GM21390 (cell line): Measurements from ENCODE around the gene TRIM37.

Source experiments
- ATAC-seq: cut with Tn5 transposase; IDR thresholded peaks from one replicate; pipeline ENCODE4 v1.9.1; 2021; ENCODE audit not compliant: unreplicated experiment

Gene TRIM37

DNA sequence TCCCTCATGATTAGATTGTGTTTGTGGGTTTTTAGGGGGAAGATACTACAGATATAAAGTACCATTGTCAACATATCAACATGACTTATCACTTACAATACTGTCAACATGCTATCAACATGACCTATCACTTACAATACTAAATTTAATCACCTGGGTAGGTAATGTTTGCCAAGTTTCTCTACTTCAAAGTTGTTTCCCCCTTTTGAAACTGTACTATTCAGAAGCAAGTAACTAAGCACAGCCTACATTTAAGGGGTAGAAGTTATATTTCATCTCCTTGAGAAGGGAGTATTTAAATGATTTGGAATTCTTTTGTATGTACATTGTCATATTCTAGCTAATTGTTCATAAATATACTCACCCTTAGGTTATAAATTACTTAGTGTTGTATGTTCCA lies 68.7 kb downstream of the TRIM37 start:
- no peak for ATAC-seq

- ATAC-seq, result no peak
Measured at GRCh38 chr17:59030811-59031210, 75.9 kb downstream of the TRIM37 start.

DNA sequence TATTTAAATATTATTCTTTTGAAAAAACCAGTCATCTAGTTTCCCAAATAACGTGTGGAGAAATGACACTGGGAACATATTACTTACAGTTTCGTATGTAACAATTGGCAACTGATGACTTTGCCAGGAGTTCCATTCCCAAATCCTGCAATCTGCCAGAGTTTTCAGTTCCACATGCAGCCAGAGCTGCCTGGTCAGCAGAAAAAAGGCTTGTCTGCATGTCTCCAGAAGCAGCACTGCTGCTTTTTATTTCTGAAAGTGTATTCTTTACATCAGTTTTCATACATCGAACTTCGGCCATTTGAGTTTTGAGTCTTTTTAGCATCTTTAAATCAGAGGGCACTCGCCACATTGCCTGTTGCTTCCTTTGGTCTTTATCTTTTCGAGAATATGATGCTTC lies 78.4 kb downstream of the TRIM37 start:
- no peak for ATAC-seq

- no peak for ATAC-seq
Measured at GRCh38 chr17:59027750-59028149, 78.9 kb downstream of the TRIM37 start.

DNA sequence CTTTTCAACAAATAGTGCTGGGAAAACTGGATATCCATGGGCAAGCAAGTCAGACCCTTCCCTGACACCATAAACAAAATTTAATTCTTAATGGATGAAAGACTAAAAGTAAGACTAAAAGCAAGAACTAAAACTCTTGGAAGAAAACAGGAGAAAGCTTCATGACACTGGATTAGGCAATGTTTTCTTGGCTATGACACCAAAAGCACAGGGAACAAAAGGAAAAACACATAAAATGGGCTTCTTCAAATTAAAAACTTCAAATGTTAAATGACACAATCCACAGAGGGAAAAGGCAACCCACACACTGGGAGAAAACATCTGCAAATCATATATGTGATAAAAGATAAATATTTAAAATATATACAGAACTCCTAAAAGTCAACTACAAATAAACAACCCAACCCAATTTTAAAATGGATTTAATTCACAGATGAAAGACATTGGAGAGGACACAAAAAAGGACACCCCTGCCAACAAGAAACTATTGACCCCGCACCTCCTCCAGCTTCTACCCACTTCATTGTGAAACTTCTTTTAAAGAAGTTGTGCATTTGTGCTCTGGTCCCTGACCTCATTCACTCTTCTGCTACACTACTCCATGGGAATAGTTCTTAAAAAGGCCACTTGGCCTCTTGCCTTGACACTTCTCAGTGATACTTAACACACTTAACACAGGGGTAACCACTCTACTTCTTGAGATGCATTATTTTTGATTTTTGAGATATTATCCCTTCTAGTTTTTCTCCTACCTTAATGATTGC lies 80.3 kb downstream of the TRIM37 start:
- ATAC-seq, result no peak

GRCh38 chr17:59024916-59025315 lies 81.8 kb downstream of the TRIM37 start:
- ATAC-seq, result no peak

GRCh38 chr17:59018019-59018418 lies 88.7 kb downstream of the TRIM37 start:
- no peak for ATAC-seq

DNA sequence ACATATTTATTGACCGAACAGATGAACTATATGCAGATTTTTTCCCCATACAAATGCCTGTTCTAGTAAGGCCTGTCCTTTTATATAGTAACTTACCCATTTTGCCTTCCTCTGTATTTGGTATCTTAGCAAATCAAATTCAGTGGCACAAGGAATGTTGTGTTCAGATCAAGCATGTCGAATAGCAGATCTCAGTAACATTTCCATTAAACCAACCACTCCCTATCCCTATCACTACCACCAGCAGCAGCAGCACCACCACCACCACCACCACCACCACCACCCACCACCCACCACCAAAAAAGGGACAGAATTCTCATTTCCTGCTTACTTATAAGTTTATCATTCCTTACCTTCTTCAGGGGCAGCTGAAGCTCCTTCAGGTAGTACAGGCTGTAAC lies 94.7 kb downstream of the TRIM37 start:
- ATAC-seq, result no peak

GRCh38 chr17:59010026-59010425 lies 96.7 kb downstream of the TRIM37 start:
- no peak for ATAC-seq

GRCh38 chr17:59008737-59009136 lies 97.9 kb downstream of the TRIM37 start:
- ATAC-seq, result no peak

DNA sequence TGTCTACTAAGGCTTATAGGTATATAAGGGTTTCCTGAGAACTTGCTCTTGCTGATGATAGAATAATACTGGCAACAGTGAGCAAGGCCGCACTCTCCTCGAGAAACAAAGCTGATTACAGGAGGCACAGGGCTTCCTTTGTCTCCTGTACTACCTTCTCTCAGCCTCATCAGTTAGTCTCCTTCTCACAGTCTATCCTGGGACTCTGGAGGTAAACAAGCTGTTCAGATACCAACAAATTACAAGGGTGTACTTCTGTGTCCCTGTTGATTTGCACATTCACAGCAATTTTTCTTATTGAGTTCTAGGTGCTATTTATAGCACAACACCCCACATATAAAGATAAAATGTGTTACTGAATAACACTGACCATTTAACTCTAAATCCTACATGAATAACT lies 98.7 kb downstream of the TRIM37 start:
- no peak for ATAC-seq

- ATAC-seq, result no peak
Measured at GRCh38 chr17:59004338-59005111, 102.2 kb downstream of the TRIM37 start.

DNA sequence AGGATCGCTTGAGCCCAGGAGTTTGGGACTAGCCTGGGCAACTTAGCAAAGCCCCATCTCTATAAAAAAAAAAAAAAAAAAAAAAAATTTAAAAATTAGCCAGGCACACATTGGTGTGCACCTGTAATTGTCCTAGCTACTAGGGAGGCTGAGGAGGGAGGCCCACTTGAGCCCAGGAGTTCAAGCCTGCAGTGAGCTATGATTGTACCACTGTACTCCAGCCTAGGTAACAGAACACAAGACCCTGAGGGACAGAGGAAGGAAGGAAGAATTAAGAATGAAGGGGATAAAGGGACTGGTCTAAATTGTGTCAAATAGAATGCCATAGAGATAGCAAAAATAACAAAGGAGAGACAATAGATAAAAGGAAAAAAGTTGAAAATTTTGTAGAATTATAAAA lies 102.8 kb downstream of the TRIM37 start:
- no peak for ATAC-seq

DNA sequence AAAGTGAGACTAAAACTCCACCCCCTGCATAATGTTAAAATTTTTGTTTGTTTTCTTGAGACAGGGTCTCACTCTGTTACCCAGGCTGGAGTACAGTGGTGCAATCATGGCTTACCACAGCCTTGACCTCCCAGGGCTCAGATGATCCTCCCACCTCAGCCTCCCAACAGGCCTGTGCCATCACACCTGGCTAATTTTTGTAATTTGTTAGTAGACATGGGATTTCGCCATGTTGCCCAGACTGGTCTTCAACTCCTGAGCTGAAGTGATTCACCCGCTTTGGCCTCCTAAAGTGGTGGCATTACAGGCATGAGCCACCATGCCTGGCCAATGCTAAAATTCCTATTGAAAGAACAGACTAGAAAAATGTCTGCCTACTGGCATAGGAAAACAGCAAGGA lies 103.8 kb downstream of the TRIM37 start:
- ATAC-seq, result no peak

DNA sequence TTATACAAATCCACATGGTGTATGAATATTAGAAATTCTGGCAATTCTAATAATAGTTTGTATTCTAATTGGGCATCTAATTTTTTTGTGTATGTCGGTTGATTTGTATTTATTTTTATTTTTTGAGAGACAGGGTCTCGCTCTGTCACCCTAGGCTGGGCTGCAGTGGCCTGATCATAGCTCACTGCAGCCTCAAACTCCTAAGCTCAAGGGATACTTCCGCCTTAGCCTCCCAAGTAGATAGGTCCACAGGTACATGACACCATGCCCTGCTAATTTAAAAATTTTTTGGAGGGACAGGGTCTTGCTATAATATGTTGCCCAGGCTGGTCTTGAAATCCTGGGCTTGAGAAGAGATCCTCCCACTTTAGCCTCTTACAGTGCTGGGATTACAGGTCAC lies 104.6 kb downstream of the TRIM37 start:
- ATAC-seq, result no peak

DNA sequence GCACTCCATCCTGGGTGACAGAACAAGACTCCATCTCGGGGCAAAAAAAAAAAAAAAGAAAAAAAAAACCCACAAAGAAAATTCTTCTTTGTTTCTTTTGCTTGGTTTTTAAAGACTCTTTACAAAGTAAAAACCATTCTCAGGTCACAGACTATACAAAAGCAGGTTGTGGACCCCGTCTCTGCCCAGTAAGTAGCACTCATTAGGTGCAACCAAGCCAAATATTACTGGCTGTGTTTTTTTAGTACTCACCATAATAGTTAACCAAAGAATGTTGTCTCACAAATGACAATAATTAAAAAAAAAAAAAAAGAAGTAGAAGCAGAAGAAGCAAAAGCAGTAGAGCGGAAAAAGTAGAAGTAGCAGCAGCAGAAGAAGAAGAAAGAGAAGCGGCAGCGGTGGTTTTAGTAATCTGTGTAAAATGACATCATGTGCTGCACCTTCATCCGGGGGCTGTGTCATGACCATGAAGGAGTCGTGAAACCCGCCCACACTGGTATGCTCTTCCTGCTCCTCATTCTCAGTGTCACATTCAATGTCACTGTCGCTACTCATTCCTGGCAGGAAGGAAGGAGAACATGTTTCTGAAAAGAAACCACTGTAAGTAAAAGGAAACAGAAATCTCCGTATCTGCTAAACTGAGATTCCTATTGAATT lies 105.4 kb downstream of the TRIM37 start:
- ATAC-seq, result peak; percentile 89

DNA sequence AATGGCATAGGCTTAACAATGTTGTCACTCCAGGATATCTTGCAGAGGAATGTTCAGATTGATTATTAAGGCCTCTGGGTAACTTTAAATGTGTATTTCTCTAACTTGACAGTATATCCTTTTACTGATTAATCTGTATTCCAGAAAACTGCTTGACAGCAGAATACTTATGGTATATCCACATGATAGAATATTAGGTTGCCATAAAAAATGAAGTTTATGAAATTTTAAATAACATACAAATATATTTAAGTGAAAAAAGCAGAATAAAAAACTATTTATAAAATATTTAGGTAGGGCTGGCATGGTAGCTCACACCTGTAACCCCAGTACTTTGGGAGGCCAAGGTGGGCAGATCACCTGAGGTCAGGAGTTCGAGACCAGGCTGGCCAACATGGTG lies 106.7 kb downstream of the TRIM37 start:
- ATAC-seq, result no peak

DNA sequence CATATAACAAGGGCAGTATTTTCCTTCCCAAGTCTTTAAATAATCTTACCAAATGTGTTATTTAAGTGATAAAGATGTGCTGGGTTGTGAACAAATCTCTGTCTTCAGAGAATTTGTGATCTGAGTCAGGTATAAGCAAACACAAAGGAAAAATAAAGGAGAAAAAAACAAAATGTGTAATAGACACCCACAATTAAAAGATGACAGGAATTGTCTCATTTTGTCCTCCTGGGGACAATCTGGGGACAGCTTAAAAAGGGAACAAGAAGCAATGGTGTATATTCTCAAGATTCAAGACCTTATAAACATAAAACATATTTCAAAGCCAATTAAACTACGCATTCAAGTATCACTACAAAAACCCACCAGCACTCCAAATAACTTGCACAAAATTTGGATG lies 107.2 kb downstream of the TRIM37 start:
- no peak for ATAC-seq

DNA sequence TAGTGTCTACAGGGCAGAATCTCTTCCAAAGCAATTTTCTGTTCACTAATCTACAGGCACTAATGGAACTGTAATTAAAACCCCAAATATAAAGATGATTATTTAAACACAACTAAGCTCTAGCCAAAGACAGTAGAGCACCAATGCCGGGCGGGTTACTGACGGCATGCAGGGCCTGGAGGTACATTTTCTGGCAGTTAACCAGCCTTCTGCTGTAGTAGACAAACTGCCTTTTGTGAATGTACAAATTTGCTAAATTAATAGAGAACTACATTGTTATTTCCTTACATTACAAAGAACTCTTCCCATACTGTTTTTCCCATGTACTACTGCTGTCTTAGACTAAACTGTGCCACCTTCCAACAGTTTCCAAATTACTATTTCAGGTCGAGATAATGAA lies 107.8 kb downstream of the TRIM37 start:
- ATAC-seq, result no peak

DNA sequence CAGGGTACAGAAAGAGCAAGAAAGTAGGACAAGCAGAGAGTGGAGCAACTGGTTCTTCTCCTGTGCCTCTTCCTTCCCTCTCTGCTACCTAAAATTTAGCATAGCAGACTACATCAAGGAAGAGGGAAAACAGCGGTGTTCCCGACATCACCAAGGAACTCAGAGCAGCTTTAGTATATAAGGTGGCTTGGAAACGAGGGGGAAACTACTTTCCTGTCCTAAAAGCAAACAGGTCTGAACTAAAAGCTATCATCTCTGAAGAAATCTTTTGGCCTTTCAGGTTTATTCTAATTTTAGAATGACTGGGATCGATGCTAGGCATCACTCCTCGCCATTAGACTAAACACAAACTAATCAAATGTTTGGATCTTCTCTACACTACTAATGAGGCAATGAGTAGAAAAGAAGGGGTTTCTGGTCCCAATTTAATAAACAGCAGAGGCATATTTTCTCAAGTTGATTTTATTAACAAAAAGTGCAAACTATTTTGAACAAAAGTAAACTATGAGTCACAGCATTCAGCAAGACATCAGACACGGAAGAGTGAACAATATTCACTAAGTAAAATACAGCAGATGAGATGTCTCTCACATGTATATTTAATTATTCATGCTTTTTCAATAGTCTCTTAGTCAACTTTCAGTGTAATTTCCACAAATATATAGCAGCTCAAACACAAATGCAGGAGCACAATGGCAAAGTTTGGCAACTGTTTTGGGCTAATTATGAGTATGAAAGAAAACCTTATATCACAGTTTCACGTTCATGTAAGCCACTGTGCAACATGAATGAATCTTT lies 108.7 kb downstream of the TRIM37 start:
- ATAC-seq, result no peak

DNA sequence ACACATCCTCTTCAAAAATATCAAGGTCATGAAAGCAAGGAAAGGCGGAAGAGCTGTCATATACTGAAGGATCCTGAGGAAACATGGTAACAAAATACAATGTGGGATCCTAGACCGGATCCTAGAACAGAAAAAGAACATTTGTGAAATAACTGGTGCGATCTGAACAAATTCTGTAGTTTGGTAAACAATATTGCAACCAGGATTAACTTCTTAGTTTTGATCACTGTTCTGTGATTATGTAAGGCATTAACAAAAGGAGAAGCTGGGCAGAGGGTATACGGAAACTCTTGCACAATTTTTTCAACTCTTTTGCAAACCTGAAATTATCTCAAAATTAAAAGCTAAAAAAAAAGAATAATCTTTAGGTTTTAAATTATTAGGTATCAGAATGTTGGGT lies 109.7 kb downstream of the TRIM37 start:
- ATAC-seq, result no peak
